Measurements from ENCODE around the gene TBC1D22A. TPM values are rescaled to one million over a fixed set of nuclear protein-coding genes. Genes with fewer than 3 reads are reported as not detected.

Gene TBC1D22A
- polyA plus RNA-seq, 1 donor from 2014 or later = 9.3 TPM

DNA sequence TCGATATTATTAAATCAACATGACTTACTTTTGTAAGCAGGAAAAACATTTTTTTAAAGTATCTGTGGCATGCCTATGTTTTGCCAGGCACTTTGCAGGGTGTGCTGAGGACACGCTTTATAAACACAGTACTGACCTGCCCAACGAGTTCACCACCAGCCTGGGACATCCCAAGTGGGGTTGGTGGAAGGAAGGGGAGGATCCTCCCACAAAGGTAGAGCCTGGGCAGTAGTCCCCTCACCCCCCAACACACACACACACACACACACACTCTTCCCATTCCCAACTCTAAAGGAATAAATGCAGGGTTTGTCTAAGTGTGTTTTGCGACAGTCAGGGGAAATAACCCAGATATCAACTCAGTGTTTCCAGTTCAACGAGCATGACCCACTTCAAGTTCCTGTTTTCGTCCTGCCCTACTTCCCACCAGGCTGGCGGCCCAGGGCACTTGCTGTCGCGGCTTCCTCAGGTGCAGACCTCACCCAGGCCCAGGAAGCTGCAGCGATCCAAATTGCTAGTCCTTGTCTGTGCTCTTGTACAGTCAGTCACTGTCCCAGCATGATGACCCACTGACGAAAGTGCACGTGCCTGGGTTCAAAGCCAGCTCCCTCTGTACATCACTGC, 27.5 kb upstream of the TBC1D22A start:
- H3F3A ChIP-seq (ENCODE audit: insufficient read depth, low read length, poor library complexity, severe bottlenecking) = no peaks in the 10 kb centered on the region
- H3K4me3 ChIP-seq (ENCODE audit: low read length) = peak overlapping the region; percentile 88

DNA sequence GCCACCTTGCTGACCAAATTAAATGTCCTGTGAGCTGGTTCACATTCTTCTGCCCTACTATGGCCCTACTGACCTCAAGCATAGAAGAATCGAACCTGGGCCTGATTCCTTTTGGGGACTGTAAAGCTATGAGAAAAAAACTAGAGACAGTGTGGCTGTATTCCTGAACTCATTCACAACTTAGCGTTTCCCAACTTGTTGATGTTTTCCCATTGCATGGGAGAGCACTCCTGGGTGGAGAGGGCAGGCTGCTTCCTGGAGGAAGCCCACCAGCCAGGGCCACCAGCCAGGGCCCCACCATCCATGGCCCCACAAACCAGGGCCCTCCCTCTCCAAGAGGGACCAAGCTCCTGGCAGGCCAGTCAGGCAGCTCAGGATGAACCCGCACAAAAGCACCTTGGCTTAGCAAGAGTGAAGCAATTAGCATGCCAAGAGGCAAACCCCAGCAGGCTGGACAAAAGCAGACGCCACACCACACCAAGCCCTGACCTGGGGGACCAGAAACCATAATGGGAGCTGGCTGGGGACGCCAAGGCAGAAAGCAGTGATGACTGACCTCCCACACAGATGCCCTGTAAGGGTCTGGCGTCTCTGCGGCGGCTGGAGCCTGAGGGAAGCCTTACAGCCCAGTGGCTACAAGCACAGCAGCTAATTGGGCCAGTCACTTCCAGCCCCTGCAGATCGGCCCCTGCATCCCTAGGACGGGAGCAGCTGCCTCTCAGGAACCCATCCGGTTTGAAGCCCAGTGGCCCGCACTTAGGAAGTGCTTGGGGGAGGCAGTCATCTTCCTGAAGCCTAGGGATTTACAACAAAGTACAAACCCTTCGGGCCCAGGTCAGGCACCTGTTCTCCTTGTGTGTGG, 26.5 kb upstream of the TBC1D22A start:
- no peaks in the 10 kb centered on the region for H3K27me3 ChIP-seq (ENCODE audit: insufficient read depth, low read depth, low read length)
- H3K9me3 ChIP-seq (ENCODE audit: low read length) = no peaks in the 10 kb centered on the region
- no peaks in the 10 kb centered on the region for H3K36me3 ChIP-seq (ENCODE audit: insufficient read depth, low read length)
- no peaks in the 10 kb centered on the region for H4K20me1 ChIP-seq (ENCODE audit: insufficient read depth)
- no peaks in the 10 kb centered on the region for H3K9me2 ChIP-seq (ENCODE audit: insufficient read depth, low read length)
- H3K4me3 ChIP-seq (ENCODE audit: low read length) = peak overlapping the region; percentile 88
- no peaks in the 10 kb centered on the region for H3F3A ChIP-seq (ENCODE audit: insufficient read depth, low read length, poor library complexity, severe bottlenecking)
- H3K27ac ChIP-seq (ENCODE audit: low read length) = no peak overlapping the region
- H3K4me2 ChIP-seq (ENCODE audit: low read length) = no peak overlapping the region
- no peak overlapping the region for H3K9ac ChIP-seq (ENCODE audit: low read length)
- no peak overlapping the region for H2AFZ ChIP-seq (ENCODE audit: low read depth, low read length)
- peaks cover 35% of the 10 kb centered on the region for H3K79me2 ChIP-seq (replicated peaks; ENCODE audit: insufficient read depth, low read length)
- TF ChIP-seq SMC3 (conservative IDR thresholded peaks at IDR 0.05; ENCODE audit: poor library complexity) (no peak), EZH2 (IDR thresholded peaks at IDR 0.05; ENCODE audit: borderline replicate concordance, insufficient read depth, low read length, poor library complexity, severe bottlenecking) (no peak), MXI1 (conservative IDR thresholded peaks at IDR 0.05; ENCODE audit: poor library complexity, severe bottlenecking) (no peak), RAD21 (conservative IDR thresholded peaks at IDR 0.05) (no peak), EP300 (conservative IDR thresholded peaks at IDR 0.05; ENCODE audit: poor library complexity, severe bottlenecking) (no peak)
- TF ChIP-seq, protein P1, sequence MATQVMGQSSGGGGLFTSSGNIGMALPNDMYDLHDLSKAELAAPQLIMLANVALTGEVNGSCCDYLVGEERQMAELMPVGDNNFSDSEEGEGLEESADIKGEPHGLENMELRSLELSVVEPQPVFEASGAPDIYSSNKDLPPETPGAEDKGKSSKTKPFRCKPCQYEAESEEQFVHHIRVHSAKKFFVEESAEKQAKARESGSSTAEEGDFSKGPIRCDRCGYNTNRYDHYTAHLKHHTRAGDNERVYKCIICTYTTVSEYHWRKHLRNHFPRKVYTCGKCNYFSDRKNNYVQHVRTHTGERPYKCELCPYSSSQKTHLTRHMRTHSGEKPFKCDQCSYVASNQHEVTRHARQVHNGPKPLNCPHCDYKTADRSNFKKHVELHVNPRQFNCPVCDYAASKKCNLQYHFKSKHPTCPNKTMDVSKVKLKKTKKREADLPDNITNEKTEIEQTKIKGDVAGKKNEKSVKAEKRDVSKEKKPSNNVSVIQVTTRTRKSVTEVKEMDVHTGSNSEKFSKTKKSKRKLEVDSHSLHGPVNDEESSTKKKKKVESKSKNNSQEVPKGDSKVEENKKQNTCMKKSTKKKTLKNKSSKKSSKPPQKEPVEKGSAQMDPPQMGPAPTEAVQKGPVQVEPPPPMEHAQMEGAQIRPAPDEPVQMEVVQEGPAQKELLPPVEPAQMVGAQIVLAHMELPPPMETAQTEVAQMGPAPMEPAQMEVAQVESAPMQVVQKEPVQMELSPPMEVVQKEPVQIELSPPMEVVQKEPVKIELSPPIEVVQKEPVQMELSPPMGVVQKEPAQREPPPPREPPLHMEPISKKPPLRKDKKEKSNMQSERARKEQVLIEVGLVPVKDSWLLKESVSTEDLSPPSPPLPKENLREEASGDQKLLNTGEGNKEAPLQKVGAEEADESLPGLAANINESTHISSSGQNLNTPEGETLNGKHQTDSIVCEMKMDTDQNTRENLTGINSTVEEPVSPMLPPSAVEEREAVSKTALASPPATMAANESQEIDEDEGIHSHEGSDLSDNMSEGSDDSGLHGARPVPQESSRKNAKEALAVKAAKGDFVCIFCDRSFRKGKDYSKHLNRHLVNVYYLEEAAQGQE (IDR thresholded peaks at IDR 0.05; ENCODE audit: borderline replicate concordance) = no peak
- TF ChIP-seq, protein P2, sequence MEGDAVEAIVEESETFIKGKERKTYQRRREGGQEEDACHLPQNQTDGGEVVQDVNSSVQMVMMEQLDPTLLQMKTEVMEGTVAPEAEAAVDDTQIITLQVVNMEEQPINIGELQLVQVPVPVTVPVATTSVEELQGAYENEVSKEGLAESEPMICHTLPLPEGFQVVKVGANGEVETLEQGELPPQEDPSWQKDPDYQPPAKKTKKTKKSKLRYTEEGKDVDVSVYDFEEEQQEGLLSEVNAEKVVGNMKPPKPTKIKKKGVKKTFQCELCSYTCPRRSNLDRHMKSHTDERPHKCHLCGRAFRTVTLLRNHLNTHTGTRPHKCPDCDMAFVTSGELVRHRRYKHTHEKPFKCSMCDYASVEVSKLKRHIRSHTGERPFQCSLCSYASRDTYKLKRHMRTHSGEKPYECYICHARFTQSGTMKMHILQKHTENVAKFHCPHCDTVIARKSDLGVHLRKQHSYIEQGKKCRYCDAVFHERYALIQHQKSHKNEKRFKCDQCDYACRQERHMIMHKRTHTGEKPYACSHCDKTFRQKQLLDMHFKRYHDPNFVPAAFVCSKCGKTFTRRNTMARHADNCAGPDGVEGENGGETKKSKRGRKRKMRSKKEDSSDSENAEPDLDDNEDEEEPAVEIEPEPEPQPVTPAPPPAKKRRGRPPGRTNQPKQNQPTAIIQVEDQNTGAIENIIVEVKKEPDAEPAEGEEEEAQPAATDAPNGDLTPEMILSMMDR (IDR thresholded peaks at IDR 0.05; ENCODE audit: poor library complexity, severe bottlenecking) = no peak

More for the DNA sequence above, 27.5 kb upstream of the TBC1D22A start:
- Histone ChIP-seq H3K79me2 (replicated peaks; ENCODE audit: insufficient read depth, low read length) (peaks cover 35% of the 10 kb centered on the region), H3K9me2 (ENCODE audit: insufficient read depth, low read length) (no peaks in the 10 kb centered on the region), H2AFZ (ENCODE audit: low read depth, low read length) (no peak overlapping the region), H3K27me3 (ENCODE audit: insufficient read depth, low read depth, low read length) (no peaks in the 10 kb centered on the region), H3K4me2 (ENCODE audit: low read length) (no peak overlapping the region), H3K9ac (ENCODE audit: low read length) (no peak overlapping the region), H3K9me3 (ENCODE audit: low read length) (no peaks in the 10 kb centered on the region), H3K27ac (ENCODE audit: low read length) (no peak overlapping the region), H3K36me3 (ENCODE audit: insufficient read depth, low read length) (no peaks in the 10 kb centered on the region), H4K20me1 (ENCODE audit: insufficient read depth) (no peaks in the 10 kb centered on the region)
- TF ChIP-seq EP300 (conservative IDR thresholded peaks at IDR 0.05; ENCODE audit: poor library complexity, severe bottlenecking) (no peak), RAD21 (conservative IDR thresholded peaks at IDR 0.05) (no peak), EZH2 (IDR thresholded peaks at IDR 0.05; ENCODE audit: borderline replicate concordance, insufficient read depth, low read length, poor library complexity, severe bottlenecking) (no peak), MXI1 (conservative IDR thresholded peaks at IDR 0.05; ENCODE audit: poor library complexity, severe bottlenecking) (no peak), POLR2AphosphoS5 (IDR thresholded peaks at IDR 0.05) (no peak), TAF1 (IDR thresholded peaks at IDR 0.05; ENCODE audit: low read depth) (no peak), SMC3 (conservative IDR thresholded peaks at IDR 0.05; ENCODE audit: poor library complexity) (no peak)
- TF ChIP-seq, protein P2 (IDR thresholded peaks at IDR 0.05; ENCODE audit: poor library complexity, severe bottlenecking) = no peak
- TF ChIP-seq, protein P1 (IDR thresholded peaks at IDR 0.05; ENCODE audit: borderline replicate concordance) = no peak
